ENCODE data around the gene GPR143. TPM values are rescaled to one million over a fixed set of nuclear protein-coding genes. Genes with fewer than 3 reads are reported as not detected.

Gene GPR143
- total and polyA plus RNA-seq, 2 of the 4 experiments (the other 2 are of a cell fraction) = 0.07 TPM; not detected in 1

GRCh38 chrX:9681011-9681410 lies 84.6 kb downstream of the GPR143 start:
- 90% methylated on average over 2 of the region's 9 CpGs; no CpG with 5 or more reads in 1 of the 2 experiments for WGBS, 2 experiments (ENCODE audit: extremely low coverage in 2 of 2, insufficient read length in 1 of 2)

More at GRCh38 chrX:9681011-9681410, 84.6 kb downstream of the GPR143 start:
- H3K4me3 ChIP-seq (ENCODE audit: insufficient read depth, low read depth, low read length) = no peak overlapping the region
- H4K8ac ChIP-seq (ENCODE audit: low read depth in 2 of 2, low read length in 2 of 2) = peak overlapping the region in 1 of 2 experiments; percentile 22; a peak in 1 of 4 replicates
- ATAC-seq (ENCODE audit: low read depth) (no peak), DNase-seq (no peak)
- H4K5ac ChIP-seq (ENCODE audit: low read depth, low read length) = no peak overlapping the region
- no peak overlapping the region; the same call in 1 of the 2 replicates for H3K4ac ChIP-seq (ENCODE audit: low read depth, low read length)
- H3K27me3 ChIP-seq (ENCODE audit: control insufficient read depth, insufficient read depth, low read length) = no peaks in the 10 kb centered on the region
- no peak overlapping the region for H2AFZ ChIP-seq (replicated peaks; ENCODE audit: low read length, poor library complexity)
- peaks cover 0 to 58% of the 10 kb centered on the region in 2 experiments; a peak in 3 of 4 replicates for H3K79me1 ChIP-seq (ENCODE audit: low read depth in 1 of 2, low read length in 2 of 2)
- dilution Hi-C loops (cut with HindIII; ENCODE audit: low sequenced_read_pairs, unreplicated experiment) = no loop called here
- H4K91ac ChIP-seq (ENCODE audit: insufficient read depth, low read depth, low read length) = no peak overlapping the region
- peaks cover 3% of the 10 kb centered on the region; the same call in 1 of the 2 replicates for H3K9me3 ChIP-seq (ENCODE audit: control insufficient read depth, insufficient read depth, low read length)
- no peak overlapping the region for H2BK5ac ChIP-seq (ENCODE audit: low read depth, low read length, poor library complexity, severe bottlenecking)
- ChIA-PET POLR2A (ENCODE audit: unreplicated experiment) (no interaction called here), CTCF (no interaction called here)
- H3K27ac ChIP-seq (ENCODE audit: insufficient read depth, low read length) = no peak overlapping the region
- no peak overlapping the region for H3K9ac ChIP-seq (ENCODE audit: low read depth, low read length)
- H2AK5ac ChIP-seq (ENCODE audit: low read depth, low read length) = peak overlapping the region; percentile 10; the same call in 1 of the 2 replicates
- H3K9me1 ChIP-seq (ENCODE audit: insufficient read depth, low read length) = peaks cover 13% of the 10 kb centered on the region
- H2BK120ac ChIP-seq (ENCODE audit: low read depth, low read length) = no peak overlapping the region
- 0 out of 2 replicates have a peak overlapping the region, but pooled peaks have one; percentile 28 for H3K14ac ChIP-seq (replicated peaks; ENCODE audit: low read depth, low read length)
- no TSS peak for BruUV-seq (replicated peaks)
- H3K4me2 ChIP-seq (ENCODE audit: low read depth, low read length) = no peak overlapping the region
- H3K4me1 ChIP-seq (ENCODE audit: control insufficient read depth, insufficient read depth, low read length) = peaks cover 2% of the 10 kb centered on the region; the same call in 1 of the 2 replicates
- H2BK15ac ChIP-seq (ENCODE audit: low read depth, low read length) = no peak overlapping the region
- H4K20me1 ChIP-seq (ENCODE audit: insufficient read depth, low read length) = no peaks in the 10 kb centered on the region
- in situ Hi-C loops (cut with MboI; ENCODE audit: low sequenced_read_pairs) = loop anchor here (10.0 kb wide), 2 partner anchors 716 to 856 kb away; no protein-coding TSS in a partner anchor
- no peak overlapping the region for H3K23ac ChIP-seq (ENCODE audit: low read depth, low read length)
- H3K36me3 ChIP-seq (ENCODE audit: control insufficient read depth, insufficient read depth, low read length) = peaks cover 11% of the 10 kb centered on the region
- intact Hi-C loops (cut with micrococcal nuclease) = loop anchor here (2.0 to 5.0 kb wide), 3 partner anchors 150 to 339 kb away; partner anchors contain the start of gene TBL1X
- H3K56ac ChIP-seq (ENCODE audit: extremely low read depth, insufficient read depth, low read length) = no peak overlapping the region
- TF ChIP-seq USF2 (IDR thresholded peaks at IDR 0.05; ENCODE audit: low read depth, low read length) (no peak), SMC3 (IDR thresholded peaks at IDR 0.05; ENCODE audit: low read depth, low read length) (no peak), RFX5 (IDR thresholded peaks at IDR 0.05; ENCODE audit: low read depth, low read length) (no peak), NFE2L2 (IDR thresholded peaks at IDR 0.05; ENCODE audit: low read depth, low read length) (no peak), CEBPB (IDR thresholded peaks at IDR 0.05; ENCODE audit: low read depth, low read length) (no peak), BHLHE40 (IDR thresholded peaks at IDR 0.05; ENCODE audit: low read depth, low read length) (no peak), RAD21 (IDR thresholded peaks at IDR 0.05; ENCODE audit: low read length) (no peak), FOS (IDR thresholded peaks at IDR 0.05; ENCODE audit: low read depth, low read length) (no peak), MAZ (IDR thresholded peaks at IDR 0.05; ENCODE audit: borderline replicate concordance, low read depth, low read length) (no peak)
- TF ChIP-seq, protein P1, sequence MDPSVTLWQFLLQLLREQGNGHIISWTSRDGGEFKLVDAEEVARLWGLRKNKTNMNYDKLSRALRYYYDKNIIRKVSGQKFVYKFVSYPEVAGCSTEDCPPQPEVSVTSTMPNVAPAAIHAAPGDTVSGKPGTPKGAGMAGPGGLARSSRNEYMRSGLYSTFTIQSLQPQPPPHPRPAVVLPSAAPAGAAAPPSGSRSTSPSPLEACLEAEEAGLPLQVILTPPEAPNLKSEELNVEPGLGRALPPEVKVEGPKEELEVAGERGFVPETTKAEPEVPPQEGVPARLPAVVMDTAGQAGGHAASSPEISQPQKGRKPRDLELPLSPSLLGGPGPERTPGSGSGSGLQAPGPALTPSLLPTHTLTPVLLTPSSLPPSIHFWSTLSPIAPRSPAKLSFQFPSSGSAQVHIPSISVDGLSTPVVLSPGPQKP (IDR thresholded peaks at IDR 0.05; ENCODE audit: borderline replicate concordance, low read depth, low read length) = no peak
- TF ChIP-seq, protein P2, sequence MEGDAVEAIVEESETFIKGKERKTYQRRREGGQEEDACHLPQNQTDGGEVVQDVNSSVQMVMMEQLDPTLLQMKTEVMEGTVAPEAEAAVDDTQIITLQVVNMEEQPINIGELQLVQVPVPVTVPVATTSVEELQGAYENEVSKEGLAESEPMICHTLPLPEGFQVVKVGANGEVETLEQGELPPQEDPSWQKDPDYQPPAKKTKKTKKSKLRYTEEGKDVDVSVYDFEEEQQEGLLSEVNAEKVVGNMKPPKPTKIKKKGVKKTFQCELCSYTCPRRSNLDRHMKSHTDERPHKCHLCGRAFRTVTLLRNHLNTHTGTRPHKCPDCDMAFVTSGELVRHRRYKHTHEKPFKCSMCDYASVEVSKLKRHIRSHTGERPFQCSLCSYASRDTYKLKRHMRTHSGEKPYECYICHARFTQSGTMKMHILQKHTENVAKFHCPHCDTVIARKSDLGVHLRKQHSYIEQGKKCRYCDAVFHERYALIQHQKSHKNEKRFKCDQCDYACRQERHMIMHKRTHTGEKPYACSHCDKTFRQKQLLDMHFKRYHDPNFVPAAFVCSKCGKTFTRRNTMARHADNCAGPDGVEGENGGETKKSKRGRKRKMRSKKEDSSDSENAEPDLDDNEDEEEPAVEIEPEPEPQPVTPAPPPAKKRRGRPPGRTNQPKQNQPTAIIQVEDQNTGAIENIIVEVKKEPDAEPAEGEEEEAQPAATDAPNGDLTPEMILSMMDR (conservative IDR thresholded peaks at IDR 0.05; ENCODE audit: low read depth, low read length) = no peak
- H3K18ac ChIP-seq (ENCODE audit: low read depth, low read length) = no peak overlapping the region
- H2AK9ac ChIP-seq (replicated peaks; ENCODE audit: low read depth, low read length, poor library complexity) = no peak overlapping the region
- H2BK20ac ChIP-seq (ENCODE audit: low read depth, low read length) = no peak overlapping the region
